Testis (tissue), 3 donors: ENCODE measurements around the gene GPATCH11. TPM values are rescaled to one million over a fixed set of nuclear protein-coding genes. Genes with fewer than 3 reads are reported as not detected.

Source experiments
- DNase-seq: peaks from one replicate; pipeline ENCODE4 v3.0.0-alpha.2; 2019
- H3K27ac ChIP-seq, 2 donors: fragments of 200-600 bp; sonication (generic); one replicate each; pipeline ENCODE4 v1.5.1; 2019
- H3K27me3 ChIP-seq: fragments of 200-600 bp; sonication (generic); one replicate; pipeline ENCODE4 v1.5.1; 2019
- H3K36me3 ChIP-seq: fragments of 200-600 bp; sonication (generic); one replicate; pipeline ENCODE4 v1.5.1; 2017; ENCODE audit warnings: low read depth; ENCODE audit errors: missing control alignments
- H3K4me1 ChIP-seq: fragments of 200-600 bp; sonication (generic); one replicate; pipeline ENCODE4 v1.5.1; 2019
- H3K4me3 ChIP-seq, 2 donors: fragments of 200-600 bp; sonication (generic); one replicate each; pipeline ENCODE4 v1.5.1; 2017 to 2019
- H3K9me3 ChIP-seq: fragments of 200-600 bp; sonication (generic); one replicate; pipeline ENCODE4 v1.5.1; 2017
- POLR2A ChIP-seq: fragments of 450-650 bp; IDR thresholded peaks from one replicate; pipeline ENCODE4 v1.6.1; 2017; ENCODE audit warnings: antibody characterized with exemption, mild to moderate bottlenecking, moderate library complexity
- WGBS, 2 donors: methylation state at CpG; one replicate each; pipeline ENCODE4 v1.1.5; 2018; 5-methylcytosine and 5-hydroxymethylcytosine counted together
- intact Hi-C: fragments of 100-400 bp; cut with DNase I; formaldehyde crosslinking; loops from one replicate; pipeline ENCODE4 v1.15.1; 2023; ENCODE audit warnings: low total_unique reads
- polyA plus RNA-seq: library from polyadenylated mRNA; stranded (reverse); fragments of 350-450 nt; fragmentation: Illumina TruSeq; extraction: RNeasy Lipid Tissue Mini Kit (QIAGEN cat#74804); gene quantifications from one replicate; pipeline ENCODE4 v1.2.3, GENCODE V29; 2014; ENCODE audit warnings: low read depth, low replicate concordance; ENCODE audit not compliant: insufficient read depth
- total RNA-seq, 2 donors: library from RNA; depleted of rRNA; stranded (reverse); fragments of >200 nt; gene quantifications; one replicate each; pipeline ENCODE4 v1.2.3, GENCODE V29; 2016
- TF ChIP-seq, protein P1 (sequence below), 3 experiments: fragments of 450-650 bp in 2 of 3; fragments of 200-600 bp in 1 of 3; sonication (generic) in 1 of 3; IDR thresholded peaks; one replicate each; pipeline ENCODE4 v1.5.1; 2016 to 2019; ENCODE audit warnings: antibody characterized with exemption in 3 of 3, mild to moderate bottlenecking in 2 of 3, moderate library complexity in 1 of 3

Gene GPATCH11
- total and polyA plus RNA-seq, 3 donors from 2014 or later: 13.5 to 21.6 (median 16.6) TPM

DNA sequence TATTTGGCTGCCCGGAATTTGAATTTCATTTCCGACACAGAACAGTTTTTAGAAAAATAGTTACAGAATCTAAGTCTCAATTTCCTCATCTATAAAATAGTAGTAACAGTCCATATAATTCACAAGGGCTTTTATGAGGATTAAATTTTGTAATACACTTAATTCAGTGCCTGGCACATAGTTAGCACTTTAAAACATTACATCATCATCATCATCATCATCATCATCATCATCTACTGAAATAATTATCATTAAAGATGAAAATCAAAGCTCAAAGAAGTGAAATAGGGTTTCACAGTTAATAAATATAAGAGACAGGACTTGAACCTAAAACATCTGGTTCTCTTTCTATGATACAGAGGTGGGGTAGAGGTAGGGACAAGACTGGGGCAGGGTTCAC, 13.4 kb upstream of the GPATCH11 start:
- intact Hi-C loops: no loop called here
- Histone ChIP-seq H3K27me3 (no peaks in the 10 kb centered on the region), H3K4me1 (no peaks in the 10 kb centered on the region), H3K4me3 (no peak overlapping the region), H3K27ac (no peak overlapping the region), H3K36me3 (no peaks in the 10 kb centered on the region), H3K9me3 (no peaks in the 10 kb centered on the region)
- TF ChIP-seq, protein P1, sequence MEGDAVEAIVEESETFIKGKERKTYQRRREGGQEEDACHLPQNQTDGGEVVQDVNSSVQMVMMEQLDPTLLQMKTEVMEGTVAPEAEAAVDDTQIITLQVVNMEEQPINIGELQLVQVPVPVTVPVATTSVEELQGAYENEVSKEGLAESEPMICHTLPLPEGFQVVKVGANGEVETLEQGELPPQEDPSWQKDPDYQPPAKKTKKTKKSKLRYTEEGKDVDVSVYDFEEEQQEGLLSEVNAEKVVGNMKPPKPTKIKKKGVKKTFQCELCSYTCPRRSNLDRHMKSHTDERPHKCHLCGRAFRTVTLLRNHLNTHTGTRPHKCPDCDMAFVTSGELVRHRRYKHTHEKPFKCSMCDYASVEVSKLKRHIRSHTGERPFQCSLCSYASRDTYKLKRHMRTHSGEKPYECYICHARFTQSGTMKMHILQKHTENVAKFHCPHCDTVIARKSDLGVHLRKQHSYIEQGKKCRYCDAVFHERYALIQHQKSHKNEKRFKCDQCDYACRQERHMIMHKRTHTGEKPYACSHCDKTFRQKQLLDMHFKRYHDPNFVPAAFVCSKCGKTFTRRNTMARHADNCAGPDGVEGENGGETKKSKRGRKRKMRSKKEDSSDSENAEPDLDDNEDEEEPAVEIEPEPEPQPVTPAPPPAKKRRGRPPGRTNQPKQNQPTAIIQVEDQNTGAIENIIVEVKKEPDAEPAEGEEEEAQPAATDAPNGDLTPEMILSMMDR (IDR thresholded peaks at IDR 0.05): no peak
- no peak for TF ChIP-seq POLR2A
- WGBS, 2 donors: 95 to 100% methylated on average over 2 of the region's 2 CpGs
- DNase-seq: no peak

DNA sequence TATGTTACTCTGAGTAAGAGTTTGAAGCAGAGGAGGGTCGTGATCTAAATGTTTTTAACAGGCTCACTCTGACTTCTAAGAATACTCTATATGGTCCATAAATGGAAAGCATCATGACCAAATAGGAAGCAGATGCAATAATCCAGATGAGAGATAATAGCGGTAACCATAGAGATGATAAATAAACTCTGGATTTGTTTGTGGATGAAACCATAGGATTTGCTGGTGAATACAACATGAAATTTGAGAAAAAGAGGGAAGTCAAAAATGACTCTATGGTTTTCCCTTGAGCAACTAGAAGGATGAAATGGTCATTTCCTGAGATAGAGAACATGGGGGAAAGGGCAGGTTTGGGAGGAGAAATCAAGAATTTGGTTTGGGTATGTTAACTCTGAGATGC, 4.1 kb upstream of the GPATCH11 start:
- TF ChIP-seq, protein P1 (IDR thresholded peaks at IDR 0.05): no peak
- no peak for TF ChIP-seq POLR2A

DNA sequence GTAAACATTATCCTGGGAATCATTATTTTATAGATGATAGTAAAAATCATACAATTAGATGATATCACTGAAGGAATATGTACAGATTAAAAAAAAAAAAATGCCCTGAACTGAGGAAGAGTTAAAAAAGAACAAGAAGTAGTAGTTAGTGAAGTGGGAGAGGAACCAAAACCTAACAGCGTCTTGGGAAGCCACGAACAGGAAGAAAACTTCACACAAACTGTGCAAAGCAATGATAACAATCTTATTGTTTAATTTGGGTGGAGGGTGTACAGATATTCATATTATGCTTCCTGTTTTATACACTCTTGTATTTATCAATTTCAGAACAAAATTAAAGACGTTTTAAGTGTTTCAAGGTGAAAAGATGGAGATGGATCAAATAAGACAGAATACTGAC, 3.6 kb upstream of the GPATCH11 start:
- no peaks in the 10 kb centered on the region for H3K27me3 ChIP-seq
- no peak for DNase-seq
- WGBS, 2 donors: 69 to 72% methylated on average over 3 of the region's 3 CpGs
- intact Hi-C loops: no loop called here
- TF ChIP-seq, protein P1 (IDR thresholded peaks at IDR 0.05): no peak
- no peak for TF ChIP-seq POLR2A
- no peak overlapping the region for H3K4me3 ChIP-seq
- H3K4me1 ChIP-seq: peaks cover 19% of the 10 kb centered on the region
- no peaks in the 10 kb centered on the region for H3K36me3 ChIP-seq
- no peak overlapping the region for H3K27ac ChIP-seq
- no peaks in the 10 kb centered on the region for H3K9me3 ChIP-seq

More for the DNA sequence above, 4.1 kb upstream of the GPATCH11 start:
- Histone ChIP-seq H3K27ac (no peak overlapping the region), H3K27me3 (no peaks in the 10 kb centered on the region), H3K9me3 (no peaks in the 10 kb centered on the region), H3K4me3 (no peak overlapping the region), H3K4me1 (peaks cover 14% of the 10 kb centered on the region), H3K36me3 (no peaks in the 10 kb centered on the region)
- intact Hi-C loops: no loop called here
- no peak for DNase-seq
- 75 to 96% methylated on average over 2 of the region's 2 CpGs for WGBS, 2 donors

DNA sequence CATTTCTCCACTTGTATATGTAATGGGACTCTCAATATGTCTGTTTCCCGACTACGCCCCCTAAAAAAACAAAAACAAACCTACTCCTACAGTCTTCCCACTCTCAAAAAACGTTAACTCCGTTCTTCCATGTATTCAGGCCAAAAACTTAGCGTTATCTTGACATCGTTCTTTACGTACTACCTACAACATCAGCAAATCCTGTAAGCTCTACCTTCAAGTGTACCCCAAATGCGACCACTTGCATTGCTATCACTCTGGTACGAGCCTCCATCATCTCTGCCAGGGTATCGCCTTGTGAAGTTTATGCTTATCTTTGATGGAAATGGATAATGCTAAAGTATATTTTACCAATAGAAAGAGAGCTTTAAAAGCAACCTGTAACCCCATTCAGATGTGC, 479 bp downstream of the GPATCH11 start:
- Histone ChIP-seq H3K9me3 (no peaks in the 10 kb centered on the region), H3K27ac (peak overlapping the region; percentile 56 to 62), H3K36me3 (no peaks in the 10 kb centered on the region), H3K27me3 (no peaks in the 10 kb centered on the region), H3K4me1 (peaks cover 21% of the 10 kb centered on the region), H3K4me3 (peak overlapping the region; percentile 76 to 94)
- DNase-seq: no peak
- intact Hi-C loops: no loop called here
- 1 to 2% methylated on average over 10 of the region's 10 CpGs for WGBS, 2 donors
- TF ChIP-seq POLR2A: no peak
- TF ChIP-seq, protein P1 (IDR thresholded peaks at IDR 0.05): no peak

DNA sequence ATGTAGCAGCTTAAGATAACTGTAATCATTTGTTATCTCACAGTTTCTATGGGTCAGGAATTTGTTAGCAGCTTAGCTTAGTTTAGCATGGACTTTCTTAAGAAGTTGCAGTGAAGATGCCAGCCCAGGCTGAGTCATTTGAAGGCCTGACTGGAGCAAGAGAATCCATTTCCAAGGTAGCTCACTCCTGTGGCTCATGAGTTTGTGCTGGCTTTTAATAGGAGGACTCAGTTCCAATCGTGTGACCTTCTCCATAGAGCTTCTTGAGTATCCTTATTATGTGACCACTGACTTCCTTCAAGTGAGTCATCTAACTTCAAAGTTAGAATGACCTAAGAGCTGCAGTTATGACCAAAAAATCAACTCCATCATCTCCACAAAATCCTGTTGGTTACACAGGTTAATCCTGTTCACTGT, 1.4 kb downstream of the GPATCH11 start:
- H3K9me3 ChIP-seq: no peaks in the 10 kb centered on the region
- no peaks in the 10 kb centered on the region for H3K36me3 ChIP-seq
- intact Hi-C loops: no loop called here
- no peak for DNase-seq
- H3K27ac ChIP-seq: no peak overlapping the region
- H3K4me1 ChIP-seq: peaks cover 21% of the 10 kb centered on the region
- no peak overlapping the region for H3K4me3 ChIP-seq
- 50 to 58% methylated on average over 1 of the region's 1 CpG for WGBS, 2 donors
- TF ChIP-seq, protein P1 (IDR thresholded peaks at IDR 0.05): no peak
- no peak for TF ChIP-seq POLR2A
- no peaks in the 10 kb centered on the region for H3K27me3 ChIP-seq
